ENCODE results near the gene MICU1.

DNA sequence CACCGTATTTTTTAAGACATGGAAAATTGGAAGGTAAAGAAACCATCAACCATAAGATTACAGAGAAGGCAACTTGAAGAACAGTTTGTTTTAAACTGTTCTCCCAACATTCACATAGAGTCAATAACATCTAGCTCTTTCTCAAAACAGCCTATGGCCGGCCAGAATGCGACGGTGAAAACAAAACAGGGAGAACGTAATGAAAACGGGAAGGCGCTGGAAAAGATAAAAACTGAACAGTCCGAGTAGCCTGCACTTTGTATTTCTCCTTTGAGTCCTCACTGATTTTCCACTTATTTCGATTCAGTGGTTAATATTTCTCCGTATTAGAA, 637 bp downstream of the MICU1 start:
- TF ChIP-seq, protein P1, sequence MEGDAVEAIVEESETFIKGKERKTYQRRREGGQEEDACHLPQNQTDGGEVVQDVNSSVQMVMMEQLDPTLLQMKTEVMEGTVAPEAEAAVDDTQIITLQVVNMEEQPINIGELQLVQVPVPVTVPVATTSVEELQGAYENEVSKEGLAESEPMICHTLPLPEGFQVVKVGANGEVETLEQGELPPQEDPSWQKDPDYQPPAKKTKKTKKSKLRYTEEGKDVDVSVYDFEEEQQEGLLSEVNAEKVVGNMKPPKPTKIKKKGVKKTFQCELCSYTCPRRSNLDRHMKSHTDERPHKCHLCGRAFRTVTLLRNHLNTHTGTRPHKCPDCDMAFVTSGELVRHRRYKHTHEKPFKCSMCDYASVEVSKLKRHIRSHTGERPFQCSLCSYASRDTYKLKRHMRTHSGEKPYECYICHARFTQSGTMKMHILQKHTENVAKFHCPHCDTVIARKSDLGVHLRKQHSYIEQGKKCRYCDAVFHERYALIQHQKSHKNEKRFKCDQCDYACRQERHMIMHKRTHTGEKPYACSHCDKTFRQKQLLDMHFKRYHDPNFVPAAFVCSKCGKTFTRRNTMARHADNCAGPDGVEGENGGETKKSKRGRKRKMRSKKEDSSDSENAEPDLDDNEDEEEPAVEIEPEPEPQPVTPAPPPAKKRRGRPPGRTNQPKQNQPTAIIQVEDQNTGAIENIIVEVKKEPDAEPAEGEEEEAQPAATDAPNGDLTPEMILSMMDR (IDR thresholded peaks at IDR 0.05), result no peak
- no peak for TF ChIP-seq POLR2A (IDR thresholded peaks at IDR 0.05)

Data from ovary (tissue), 3 donors.